Ascending aorta (tissue), 2 donors: ENCODE measurements around the gene WEE1. TPM values are rescaled to one million over a fixed set of nuclear protein-coding genes. Genes with fewer than 3 reads are reported as not detected.

Experiments used
- DNase-seq, 2 donors: peaks; one replicate each; pipeline ENCODE4 v3.0.0-alpha.2; 2019; ENCODE audit warnings: low spot score in 2 of 2
- H3K27ac ChIP-seq, 2 donors: fragments of 200-600 bp; sonication (generic); one replicate each; pipeline ENCODE4 v1.5.1; 2016 to 2017; ENCODE audit warnings: mild to moderate bottlenecking in 1 of 2
- H3K27me3 ChIP-seq: fragments of 200-600 bp; sonication (generic); one replicate; pipeline ENCODE4 v1.5.1; 2017
- H3K36me3 ChIP-seq, 2 donors: fragments of 200-600 bp; sonication (generic); one replicate each; pipeline ENCODE4 v1.5.1; 2016
- H3K4me1 ChIP-seq, 2 donors: fragments of 200-600 bp; sonication (generic); one replicate each; pipeline ENCODE4 v1.5.1; 2016 to 2017; ENCODE audit warnings: mild to moderate bottlenecking in 1 of 2
- H3K4me3 ChIP-seq, 2 donors: fragments of 200-600 bp; sonication (generic); one replicate each; pipeline ENCODE4 v1.5.1; 2016 to 2017; ENCODE audit warnings: mild to moderate bottlenecking in 1 of 2
- H3K9me3 ChIP-seq, 2 donors: fragments of 200-600 bp; sonication (generic); one replicate each; pipeline ENCODE4 v1.5.1; 2016
- CTCF ChIP-seq, 3 experiments: fragments of 200-600 bp in 2 of 3; fragments of 450-650 bp in 1 of 3; sonication (generic) in 2 of 3; IDR thresholded peaks; one replicate each; pipeline ENCODE4 v1.5.1; 2016 to 2019; ENCODE audit warnings: antibody characterized with exemption in 3 of 3, mild to moderate bottlenecking in 1 of 3, moderate library complexity in 1 of 3
- intact Hi-C: fragments of 100-400 bp; cut with DNase I; formaldehyde crosslinking; loops from one replicate; pipeline ENCODE4 v1.15.1; 2023
- total RNA-seq: library from RNA; depleted of rRNA; stranded (reverse); fragments of >200 nt; gene quantifications from one replicate; pipeline ENCODE4 v1.1.0, GENCODE V29; 2016

WEE1 gene
- total RNA-seq, 1 donor from 2014 or later, result 20.8 TPM

GRCh38 chr11:9571071-9571762 is 2.3 kb upstream of the WEE1 start:
- no peak for DNase-seq
- intact Hi-C loops, result loop anchor here (5.0 to 10.0 kb wide), 2 partner anchors 186 to 1234 kb away; partner anchors contain the start of gene EIF4G2
- no peak for TF ChIP-seq CTCF (IDR thresholded peaks at IDR 0.05)
- Histone ChIP-seq H3K4me1 (peaks cover 27 to 46% of the 10 kb centered on the region in 2 donors), H3K36me3 (no peaks in the 10 kb centered on the region), H3K27ac (peak overlapping the region in 1 of 2 donors; percentile 93), H3K9me3 (no peaks in the 10 kb centered on the region), H3K27me3 (no peaks in the 10 kb centered on the region), H3K4me3 (no peak overlapping the region)

- Histone ChIP-seq H3K36me3 (no peaks in the 10 kb centered on the region), H3K4me3 (no peak overlapping the region), H3K9me3 (no peaks in the 10 kb centered on the region), H3K4me1 (peaks cover 22 to 42% of the 10 kb centered on the region in 2 donors), H3K27ac (peak overlapping the region in 1 of 2 donors; percentile 93), H3K27me3 (no peaks in the 10 kb centered on the region)
- intact Hi-C loops, result loop anchor here (2.0 to 10.0 kb wide), 3 partner anchors 111 to 1233 kb away; partner anchors contain the start of genes EIF4G2 and ZNF143
- DNase-seq, result no peak
- no peak for TF ChIP-seq CTCF (IDR thresholded peaks at IDR 0.05)
Measured at GRCh38 chr11:9571763-9572115, 1.7 kb upstream of the WEE1 start.

- peaks cover 16 to 19% of the 10 kb centered on the region in 2 donors for H3K4me1 ChIP-seq
- intact Hi-C loops, result loop anchor here (2.0 to 10.0 kb wide), 3 partner anchors 113 to 1231 kb away; partner anchors contain the start of genes EIF4G2 and ZNF143
- DNase-seq, result no peak
Measured at GRCh38 chr11:9573775-9574621, 528 bp downstream of the WEE1 start.

GRCh38 chr11:9574622-9575259 is 1.3 kb downstream of the WEE1 start:
- DNase-seq, result peak in 1 of 2 donors; percentile 70

More at GRCh38 chr11:9573775-9574621, 528 bp downstream of the WEE1 start:
- Histone ChIP-seq H3K9me3 (no peaks in the 10 kb centered on the region), H3K27me3 (no peaks in the 10 kb centered on the region), H3K36me3 (no peaks in the 10 kb centered on the region), H3K27ac (peak overlapping the region; percentile 89 to 98), H3K4me3 (peak overlapping the region; percentile 89 to 98)
- no peak for TF ChIP-seq CTCF (IDR thresholded peaks at IDR 0.05)

More at GRCh38 chr11:9574622-9575259, 1.3 kb downstream of the WEE1 start:
- Histone ChIP-seq H3K27ac (peak overlapping the region; percentile 89 to 98), H3K9me3 (no peaks in the 10 kb centered on the region), H3K27me3 (no peaks in the 10 kb centered on the region), H3K4me3 (peak overlapping the region; percentile 89 to 98), H3K36me3 (no peaks in the 10 kb centered on the region), H3K4me1 (peaks cover 9 to 19% of the 10 kb centered on the region in 2 donors)
- no peak for TF ChIP-seq CTCF (IDR thresholded peaks at IDR 0.05)
- intact Hi-C loops, result loop anchor here (5.0 to 10.0 kb wide), 3 partner anchors 88 to 1230 kb away; partner anchors contain the start of genes EIF4G2 and SWAP70
